ENCODE measurements around the gene DNER.

The DNER gene

GRCh38 chr2:229485857-229486256 is 228.5 kb downstream of the DNER start:
- no peak for DNase-seq

- no peak for DNase-seq
Measured at GRCh38 chr2:229477269-229477755, 237.0 kb downstream of the DNER start.

DNA sequence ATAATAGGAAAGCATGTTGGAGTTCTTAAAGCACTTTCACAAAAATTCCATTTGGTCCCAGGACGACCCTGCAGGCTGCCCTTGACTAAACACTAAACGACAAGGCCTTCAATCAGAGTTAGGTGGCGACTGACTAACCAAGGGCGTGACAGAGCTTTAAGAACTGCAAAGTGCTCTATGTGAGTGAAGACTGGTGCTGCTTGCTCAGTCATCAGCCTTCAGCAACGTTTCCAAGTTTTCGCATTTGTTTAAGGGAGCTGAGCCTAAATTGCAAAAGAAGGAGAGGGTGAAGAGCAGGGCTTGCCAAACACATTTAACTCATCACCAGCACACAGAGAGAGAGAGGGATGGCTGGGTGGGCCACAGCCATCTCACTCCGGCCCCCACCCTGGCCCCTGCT is 238.6 kb downstream of the DNER start:
- DNase-seq: no peak

GRCh38 chr2:229474125-229474524 is 240.2 kb downstream of the DNER start:
- DNase-seq: no peak

- no peak for DNase-seq
Measured at GRCh38 chr2:229470781-229471180, 243.6 kb downstream of the DNER start.

DNA sequence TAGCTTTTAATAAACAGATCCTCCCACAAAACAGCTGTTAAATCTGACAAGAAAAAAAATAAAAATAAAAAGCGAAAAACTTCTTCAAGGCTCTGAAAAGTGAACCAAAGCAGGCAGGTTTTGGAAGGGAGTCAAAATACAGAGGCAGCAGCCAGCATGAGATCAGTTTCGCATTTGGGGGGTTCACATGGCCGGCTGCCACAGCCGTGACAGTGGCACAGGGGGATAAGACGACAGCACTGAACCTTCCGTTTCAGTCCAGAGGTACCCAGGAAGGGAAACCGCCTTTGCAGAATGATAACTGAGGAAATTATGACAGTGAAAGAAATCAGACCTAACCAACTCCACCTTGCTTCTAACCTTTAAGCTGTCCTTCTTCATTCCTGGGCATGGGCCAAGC is 246.6 kb downstream of the DNER start:
- no peak for DNase-seq

DNA sequence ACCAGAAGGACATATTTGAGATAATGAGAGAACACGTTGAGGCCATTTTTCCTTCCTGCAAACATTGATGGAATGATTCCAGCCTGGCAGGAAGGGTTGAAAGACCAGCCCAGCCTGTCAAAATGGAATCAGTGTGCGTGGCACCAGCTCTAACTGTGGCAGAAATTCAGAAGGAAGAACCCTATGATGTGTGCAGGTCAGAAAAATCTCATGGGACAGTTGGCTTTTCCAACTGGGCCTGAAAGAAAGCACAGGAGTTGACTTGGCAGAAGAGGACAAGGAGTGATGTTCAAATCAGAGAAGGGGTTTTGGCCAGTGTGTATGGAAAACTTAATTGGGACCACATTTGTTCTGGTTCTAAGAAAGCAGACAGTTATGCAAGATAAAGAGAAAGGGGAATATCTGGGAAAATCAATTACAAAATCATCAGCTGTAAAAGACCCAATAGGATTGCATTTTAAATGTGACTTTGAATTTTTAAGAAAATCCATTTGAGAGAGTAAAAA is 250.5 kb downstream of the DNER start:
- no peak for DNase-seq

GRCh38 chr2:229462112-229462511 is 252.2 kb downstream of the DNER start:
- no peak for DNase-seq

GRCh38 chr2:229456091-229456490 is 258.3 kb downstream of the DNER start:
- DNase-seq: no peak

DNA sequence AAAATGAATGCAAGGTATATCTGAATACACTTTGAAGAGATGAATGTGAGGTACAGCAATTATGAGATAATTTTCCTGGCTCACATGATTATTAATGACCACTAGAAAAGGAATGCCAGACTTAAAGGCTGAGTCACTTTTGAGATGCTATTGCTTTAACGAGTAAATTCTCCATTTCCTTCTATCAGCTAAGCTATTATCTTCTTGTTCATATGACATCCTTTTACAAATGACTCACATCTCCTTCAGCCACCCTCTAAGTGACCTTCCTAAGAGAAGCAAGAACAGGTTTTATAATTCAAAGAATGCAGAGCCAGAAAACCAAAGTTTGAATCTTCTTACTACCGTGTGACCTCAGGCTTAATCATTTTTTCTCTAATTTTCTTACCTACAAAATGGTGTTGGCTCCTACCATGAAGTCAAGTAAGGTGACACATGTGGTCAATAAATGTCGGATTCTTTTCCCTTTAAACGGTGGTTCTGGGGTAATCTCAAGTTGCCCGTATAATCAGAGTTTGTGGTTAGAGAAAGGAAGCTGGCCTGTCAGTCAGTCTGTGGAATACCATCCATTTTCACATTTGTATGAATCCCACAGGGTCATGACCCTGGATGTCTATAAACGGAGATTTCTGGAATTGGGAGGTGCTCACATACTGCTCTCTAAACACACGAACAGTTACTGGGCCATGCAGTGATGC is 259.3 kb downstream of the DNER start:
- no peak for DNase-seq

DNA sequence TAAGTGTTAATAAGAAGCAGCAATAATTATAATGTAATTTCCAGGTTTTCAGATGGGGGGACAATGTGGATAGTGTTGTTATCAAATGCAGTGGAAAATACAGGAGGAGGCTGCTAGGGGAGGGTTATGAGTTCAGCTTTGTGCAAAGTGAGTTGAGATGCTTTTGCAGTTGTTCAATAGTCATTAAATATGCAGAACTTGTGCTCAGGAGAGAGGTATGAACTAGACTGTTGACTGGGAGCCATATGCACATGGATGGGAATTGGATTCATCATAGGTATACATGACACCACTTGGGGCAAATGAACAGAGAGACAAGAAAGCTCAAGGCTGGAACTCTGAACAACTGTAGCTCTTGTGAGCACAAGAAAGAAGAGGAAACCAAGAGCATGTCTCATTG is 261.1 kb downstream of the DNER start:
- no peak for DNase-seq

DNA sequence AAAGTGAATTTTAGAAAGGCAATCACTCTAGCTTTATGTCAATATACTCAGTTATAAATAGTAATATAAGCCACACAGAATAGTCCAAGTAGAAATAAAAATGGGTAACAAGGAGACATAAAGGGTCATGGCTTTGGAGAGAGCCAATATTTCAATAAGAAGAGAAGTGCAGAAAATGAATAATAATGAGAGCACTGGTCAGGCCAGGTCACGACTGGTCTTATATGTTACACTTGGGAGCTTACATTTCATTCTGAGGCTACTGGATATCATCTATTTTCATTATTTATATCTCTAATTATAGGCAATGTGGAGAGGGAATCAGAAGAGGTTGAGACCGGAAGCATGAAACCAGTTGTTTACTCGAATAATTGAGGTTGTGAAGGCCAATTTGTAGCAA is 262.5 kb downstream of the DNER start:
- DNase-seq: no peak

DNA sequence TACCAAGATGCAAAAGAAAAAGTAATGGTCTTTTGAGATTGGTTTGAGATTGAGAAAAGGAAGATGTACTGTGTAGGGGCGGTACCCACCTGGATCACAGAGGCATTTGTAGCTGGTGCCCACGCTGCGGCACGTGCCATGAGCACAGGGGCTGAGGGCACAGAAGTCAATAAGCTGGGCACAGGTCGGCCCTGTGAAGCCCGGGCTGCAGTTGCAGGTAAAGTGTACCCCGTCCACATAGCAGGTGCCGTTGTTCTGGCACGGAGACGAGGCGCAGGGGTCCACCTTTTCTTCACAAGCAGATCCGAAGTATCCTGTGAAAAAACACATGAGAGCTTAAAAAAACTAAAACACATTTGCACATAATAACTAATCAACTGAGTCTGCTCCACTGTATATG is 267.1 kb downstream of the DNER start:
- DNase-seq: no peak

- DNase-seq: no peak
Measured at GRCh38 chr2:229446350-229446749, 268.0 kb downstream of the DNER start.

DNA sequence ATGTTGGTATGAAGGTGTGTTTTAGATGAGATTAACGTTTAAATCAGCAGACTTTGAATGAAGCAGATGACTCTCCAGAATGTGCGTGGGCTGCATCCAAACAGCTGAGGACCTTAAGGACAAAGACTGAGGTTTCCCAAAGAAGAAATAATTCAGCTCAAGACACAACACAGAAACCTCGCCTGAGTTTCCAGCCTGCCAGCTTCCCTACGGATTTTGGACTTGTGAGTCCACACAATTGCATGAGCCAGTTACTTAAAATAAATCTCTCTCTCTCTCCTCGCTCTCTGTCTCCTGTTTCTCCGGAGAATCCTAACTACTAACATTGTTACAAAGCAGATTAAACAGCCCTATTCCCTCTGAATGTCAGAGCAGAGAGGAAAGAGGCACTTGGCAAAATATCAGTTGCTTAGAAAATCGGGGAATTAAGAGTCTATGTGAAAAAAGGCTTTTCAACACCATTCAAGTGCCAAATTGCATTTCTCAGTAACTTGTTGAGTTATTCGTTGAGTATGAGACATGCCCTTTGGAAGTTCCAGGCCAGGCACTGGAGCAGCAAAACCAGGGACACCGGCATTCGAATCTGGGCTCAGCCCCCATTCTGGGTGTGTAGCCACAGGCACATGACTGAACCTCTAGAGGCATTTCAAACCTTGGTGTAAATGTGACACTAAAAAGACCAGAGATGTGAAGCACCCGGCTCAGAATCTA is 268.7 kb downstream of the DNER start:
- DNase-seq: no peak

DNA sequence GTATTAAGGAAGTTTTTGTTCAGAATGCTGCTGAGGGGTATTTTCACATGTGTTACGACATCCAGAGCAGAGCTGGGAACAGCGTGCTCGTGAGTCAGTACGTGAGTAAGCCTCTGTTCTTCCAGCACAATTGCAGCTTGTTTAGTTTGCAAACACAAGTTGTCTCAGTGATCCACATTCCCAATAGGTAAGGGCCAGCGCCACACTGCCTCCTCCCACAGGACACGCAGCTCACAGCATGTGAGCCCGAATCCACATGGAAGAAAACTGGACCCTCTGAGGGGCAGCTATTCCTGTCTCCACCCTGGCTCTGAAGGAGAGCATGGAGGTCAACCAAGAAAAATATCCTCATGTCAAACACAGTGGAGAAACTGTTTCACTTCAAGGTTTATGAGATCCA is 269.3 kb downstream of the DNER start:
- DNase-seq: no peak

DNA sequence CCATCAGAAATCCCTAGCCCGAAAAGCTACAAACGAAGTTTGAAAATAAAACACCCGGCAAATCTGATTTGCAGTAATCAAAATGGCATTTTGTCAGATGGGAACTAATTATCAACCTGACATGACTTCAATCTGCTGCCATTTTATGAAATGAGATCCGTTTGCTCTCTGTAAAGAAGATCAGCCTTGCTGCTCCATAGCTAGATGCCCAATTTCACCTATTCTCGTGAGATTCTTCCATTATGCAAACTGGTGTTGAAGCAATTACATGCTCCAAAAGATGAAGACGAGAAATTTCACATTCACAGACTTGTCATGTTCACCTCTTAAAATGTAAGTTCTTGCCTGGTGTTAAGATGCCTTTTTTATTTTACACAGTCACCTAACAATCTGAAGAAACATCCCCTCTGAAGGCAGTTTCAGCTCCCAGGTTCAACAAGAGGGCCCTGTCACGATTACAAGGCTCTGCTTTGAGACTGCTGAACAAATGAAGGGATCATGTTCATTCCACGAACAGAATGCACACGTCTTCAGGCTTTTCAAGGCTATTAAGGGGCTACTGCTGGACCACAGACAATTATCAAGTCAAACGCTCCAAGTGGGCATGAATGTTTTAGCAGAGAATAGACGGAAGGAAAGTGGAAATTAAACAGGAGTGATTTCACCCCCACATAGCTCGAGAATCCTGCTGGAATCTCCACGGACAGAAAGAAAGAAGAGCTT is 270.6 kb downstream of the DNER start:
- no peak for DNase-seq

DNA sequence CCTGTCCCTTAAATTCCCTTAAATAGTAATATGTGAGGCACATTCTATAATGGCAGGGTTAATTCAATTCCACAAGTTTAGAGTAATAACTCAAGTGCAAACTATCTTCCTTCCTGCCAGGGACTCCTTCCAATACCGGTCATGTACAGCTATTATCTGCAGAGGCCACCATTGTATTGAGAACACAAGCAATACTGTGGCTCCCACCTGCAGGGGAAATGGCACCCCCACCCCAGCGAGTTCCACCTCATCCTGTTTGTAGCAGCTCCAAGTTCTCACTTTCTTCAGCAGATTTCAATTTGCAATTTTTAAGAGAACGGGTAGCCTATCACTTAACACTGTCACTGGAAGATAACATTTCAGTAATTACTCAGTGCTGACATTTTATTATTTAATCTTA is 271.2 kb downstream of the DNER start:
- no peak for DNase-seq

DNA sequence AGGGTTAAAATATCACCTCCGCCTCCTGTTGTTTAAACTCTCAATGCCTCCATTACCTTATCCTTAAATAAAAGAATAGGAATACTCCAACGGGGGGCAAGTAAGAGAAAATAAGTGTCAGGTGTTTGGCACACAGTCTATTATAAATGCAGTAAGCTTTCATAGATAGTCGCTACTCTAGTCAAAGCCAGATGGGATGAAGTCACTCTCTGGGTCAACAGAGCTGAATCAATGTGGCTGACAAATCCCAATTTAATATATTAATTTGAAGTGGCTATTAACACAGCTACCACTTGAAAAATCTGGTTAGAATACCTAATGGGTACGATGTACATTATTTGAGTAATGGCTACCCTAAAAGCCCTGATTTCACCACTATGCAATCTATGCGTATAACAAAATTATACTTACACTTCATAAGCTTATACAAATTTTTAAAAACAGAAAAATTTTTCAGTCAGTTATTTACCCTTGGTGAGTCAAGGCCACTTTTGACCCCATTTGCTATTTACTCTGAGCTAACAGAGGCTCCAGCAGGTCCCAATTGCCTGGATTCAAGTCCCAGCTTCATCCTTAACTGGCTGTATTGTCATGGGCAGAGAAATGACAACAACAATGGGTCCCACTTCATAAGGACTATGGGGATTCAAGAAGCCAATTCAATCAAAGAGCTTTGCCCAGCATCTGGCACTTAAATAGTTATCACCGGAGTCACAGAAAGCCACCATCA is 275.8 kb downstream of the DNER start:
- DNase-seq: no peak

DNA sequence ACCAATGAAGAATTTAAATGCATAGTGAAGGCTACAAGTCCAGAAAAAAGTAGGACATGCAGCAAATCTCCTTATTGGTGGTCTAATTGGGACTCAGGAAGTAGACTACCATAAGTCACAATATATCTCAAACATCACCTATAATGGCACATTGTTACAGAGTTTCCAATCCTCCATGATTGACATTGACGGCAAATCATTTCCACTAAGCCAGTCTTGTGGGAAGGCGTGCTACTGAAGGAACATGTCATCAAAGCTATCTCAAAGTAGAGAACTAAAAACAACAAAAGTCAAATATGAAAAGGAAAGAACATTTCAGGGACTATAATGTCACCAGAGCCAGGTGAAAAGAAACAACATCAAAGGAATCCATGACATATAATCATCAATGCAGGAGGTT is 276.9 kb downstream of the DNER start:
- no peak for DNase-seq

GRCh38 chr2:229434187-229434586 is 280.2 kb downstream of the DNER start:
- DNase-seq: no peak

- DNase-seq: no peak
Measured at GRCh38 chr2:229433351-229433750, 281.0 kb downstream of the DNER start.

DNA sequence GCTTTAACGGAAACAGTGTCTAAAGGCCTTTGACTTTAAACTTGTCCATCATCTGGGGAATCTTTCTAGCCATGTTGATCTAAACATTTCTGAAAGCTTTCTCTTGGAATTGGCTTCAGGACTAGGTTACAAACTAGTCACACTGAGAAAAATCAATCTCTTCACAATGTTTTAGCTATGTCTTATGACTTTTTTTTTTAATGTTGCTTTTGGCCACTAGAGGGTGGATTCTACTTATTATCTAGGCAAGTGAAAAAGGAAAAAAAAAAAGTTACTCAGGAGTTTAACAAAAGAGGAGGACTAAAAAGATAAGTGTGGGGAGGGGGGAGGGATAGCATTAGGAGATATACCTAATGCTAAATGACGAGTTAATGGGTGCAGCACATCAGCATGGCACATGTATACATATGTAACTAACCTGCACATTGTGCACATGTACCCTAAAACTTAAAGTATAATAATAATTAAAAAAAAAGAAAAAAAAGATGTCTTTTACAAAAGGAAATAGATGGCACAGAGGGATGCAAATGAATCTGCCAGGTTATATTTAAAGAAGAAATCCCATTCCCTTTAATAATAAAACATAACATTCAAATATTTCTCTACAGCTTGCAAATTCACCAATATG is 282.9 kb downstream of the DNER start:
- no peak for DNase-seq
